ENCODE measurements around the gene PYDC1. TPM values are rescaled to one million over a fixed set of nuclear protein-coding genes. Genes with fewer than 3 reads are reported as not detected.

PYDC1 gene
- total RNA-seq, 3 donors from 2014 or later = not detected

DNA sequence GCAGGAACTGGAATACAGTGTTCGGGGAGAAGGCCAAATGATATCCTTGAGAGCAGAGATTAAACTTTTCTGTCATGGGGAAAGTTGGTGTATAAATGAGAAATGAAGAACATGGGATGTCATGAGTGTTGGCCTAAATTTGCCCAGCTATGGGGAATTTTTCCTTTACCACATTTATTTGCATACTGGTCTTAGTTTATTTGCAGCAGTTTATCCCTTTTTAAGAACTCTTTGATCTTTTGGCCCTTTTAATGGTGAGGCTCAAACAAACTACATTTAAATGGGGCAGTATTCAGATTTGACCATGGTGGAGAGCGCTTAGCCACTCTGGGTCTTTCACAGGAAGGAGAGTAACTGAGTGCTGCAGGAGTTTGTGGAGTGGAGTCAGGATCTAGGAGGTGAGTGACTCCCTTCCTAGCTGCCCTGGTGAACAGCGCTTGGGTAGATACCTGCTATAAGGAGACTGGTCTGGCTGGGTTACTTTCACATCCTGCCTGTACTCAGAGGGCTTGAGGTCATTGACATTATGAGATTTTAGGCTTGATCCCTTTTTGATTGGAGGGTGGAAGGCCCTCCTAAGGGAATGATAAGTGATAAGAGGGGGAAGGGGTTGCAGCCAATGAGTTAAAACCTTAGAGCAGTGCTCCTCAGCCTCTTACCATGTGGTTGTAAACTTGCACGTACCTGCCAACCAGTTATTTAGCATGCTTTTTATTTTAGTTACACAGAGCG, 25.1 kb downstream of the PYDC1 start:
- intact Hi-C loops (cut with DNase I; ENCODE audit: low total_unique reads) = no loop called here
- Histone ChIP-seq H3K27ac (no peak overlapping the region), H3K27me3 (no peaks in the 10 kb centered on the region), H3K9me3 (no peaks in the 10 kb centered on the region), H3K4me1 (no peaks in the 10 kb centered on the region), H3K4me3 (no peak overlapping the region), H3K36me3 (peaks cover 18% of the 10 kb centered on the region)
- TF ChIP-seq POLR2A (IDR thresholded peaks at IDR 0.05) (no peak), POLR2AphosphoS5 (IDR thresholded peaks at IDR 0.05) (no peak)
- TF ChIP-seq, protein P1, sequence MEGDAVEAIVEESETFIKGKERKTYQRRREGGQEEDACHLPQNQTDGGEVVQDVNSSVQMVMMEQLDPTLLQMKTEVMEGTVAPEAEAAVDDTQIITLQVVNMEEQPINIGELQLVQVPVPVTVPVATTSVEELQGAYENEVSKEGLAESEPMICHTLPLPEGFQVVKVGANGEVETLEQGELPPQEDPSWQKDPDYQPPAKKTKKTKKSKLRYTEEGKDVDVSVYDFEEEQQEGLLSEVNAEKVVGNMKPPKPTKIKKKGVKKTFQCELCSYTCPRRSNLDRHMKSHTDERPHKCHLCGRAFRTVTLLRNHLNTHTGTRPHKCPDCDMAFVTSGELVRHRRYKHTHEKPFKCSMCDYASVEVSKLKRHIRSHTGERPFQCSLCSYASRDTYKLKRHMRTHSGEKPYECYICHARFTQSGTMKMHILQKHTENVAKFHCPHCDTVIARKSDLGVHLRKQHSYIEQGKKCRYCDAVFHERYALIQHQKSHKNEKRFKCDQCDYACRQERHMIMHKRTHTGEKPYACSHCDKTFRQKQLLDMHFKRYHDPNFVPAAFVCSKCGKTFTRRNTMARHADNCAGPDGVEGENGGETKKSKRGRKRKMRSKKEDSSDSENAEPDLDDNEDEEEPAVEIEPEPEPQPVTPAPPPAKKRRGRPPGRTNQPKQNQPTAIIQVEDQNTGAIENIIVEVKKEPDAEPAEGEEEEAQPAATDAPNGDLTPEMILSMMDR (IDR thresholded peaks at IDR 0.05) = no peak
- DNase-seq (ENCODE audit: low spot score in 2 of 2) = no peak

DNA sequence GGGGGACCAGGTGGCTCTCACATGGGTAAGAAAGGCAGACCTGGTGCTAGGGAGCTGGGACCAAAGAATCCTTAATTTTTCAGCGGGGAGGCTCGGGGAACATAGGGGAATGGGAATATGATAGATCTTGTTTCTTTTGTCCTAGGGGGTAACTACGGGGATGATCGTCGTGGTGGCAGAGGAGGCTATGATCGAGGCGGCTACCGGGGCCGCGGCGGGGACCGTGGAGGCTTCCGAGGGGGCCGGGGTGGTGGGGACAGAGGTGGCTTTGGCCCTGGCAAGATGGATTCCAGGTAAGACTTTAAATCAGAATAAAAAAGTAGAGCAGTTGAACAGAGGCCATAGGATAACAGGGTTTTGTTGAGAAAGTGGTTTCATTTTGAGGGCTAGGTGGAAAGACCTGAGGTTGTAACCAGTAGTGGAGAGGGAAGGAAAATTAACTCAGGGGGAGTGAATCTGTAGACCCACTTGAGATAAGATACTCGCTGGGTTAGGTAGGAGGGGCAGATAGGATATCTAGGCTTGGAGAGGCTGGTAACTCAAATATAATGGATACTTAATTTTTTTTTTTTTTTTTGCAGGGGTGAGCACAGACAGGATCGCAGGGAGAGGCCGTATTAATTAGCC, 26.0 kb downstream of the PYDC1 start:
- H3K27me3 ChIP-seq = no peaks in the 10 kb centered on the region
- no peak for DNase-seq (ENCODE audit: low spot score in 2 of 2)
- TF ChIP-seq, protein P1 (IDR thresholded peaks at IDR 0.05) = no peak
- TF ChIP-seq POLR2AphosphoS5 (IDR thresholded peaks at IDR 0.05) (no peak), POLR2A (IDR thresholded peaks at IDR 0.05) (no peak)
- intact Hi-C loops (cut with DNase I; ENCODE audit: low total_unique reads) = no loop called here
- no peaks in the 10 kb centered on the region for H3K4me1 ChIP-seq
- no peaks in the 10 kb centered on the region for H3K9me3 ChIP-seq
- H3K36me3 ChIP-seq = peaks cover 22% of the 10 kb centered on the region
- no peak overlapping the region for H3K4me3 ChIP-seq
- H3K27ac ChIP-seq = no peak overlapping the region

- H3K27me3 ChIP-seq = no peaks in the 10 kb centered on the region
- H3K4me3 ChIP-seq = no peak overlapping the region
- peaks cover 27% of the 10 kb centered on the region for H3K36me3 ChIP-seq
- no peaks in the 10 kb centered on the region for H3K4me1 ChIP-seq
- no peak for DNase-seq (ENCODE audit: low spot score in 2 of 2)
- intact Hi-C loops (cut with DNase I; ENCODE audit: low total_unique reads) = no loop called here
- TF ChIP-seq POLR2AphosphoS5 (IDR thresholded peaks at IDR 0.05) = no peak
- no peak for TF ChIP-seq POLR2A (IDR thresholded peaks at IDR 0.05)
- TF ChIP-seq, protein P1 (IDR thresholded peaks at IDR 0.05) = no peak
- H3K27ac ChIP-seq = no peak overlapping the region
- H3K9me3 ChIP-seq = no peaks in the 10 kb centered on the region
Observed at GRCh38 chr16:31190061-31190460, 26.9 kb downstream of the PYDC1 start.

DNA sequence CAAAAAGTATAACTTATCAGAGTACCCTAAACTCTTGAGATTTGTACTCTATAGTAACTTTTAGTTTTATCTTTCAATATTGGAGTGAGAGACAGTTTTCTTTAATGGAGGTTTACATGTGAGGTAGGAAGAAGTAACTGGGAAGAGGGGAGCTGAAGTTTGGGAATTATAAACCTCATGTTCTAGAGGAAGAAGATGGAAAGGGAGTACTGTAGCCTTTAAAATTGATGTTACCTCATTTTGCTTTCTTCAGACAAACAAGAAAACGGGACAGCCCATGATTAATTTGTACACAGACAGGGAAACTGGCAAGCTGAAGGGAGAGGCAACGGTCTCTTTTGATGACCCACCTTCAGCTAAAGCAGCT, 27.5 kb downstream of the PYDC1 start:
- Histone ChIP-seq H3K9me3 (no peaks in the 10 kb centered on the region), H3K4me3 (no peak overlapping the region), H3K27ac (no peak overlapping the region), H3K4me1 (no peaks in the 10 kb centered on the region), H3K36me3 (peaks cover 28% of the 10 kb centered on the region), H3K27me3 (no peaks in the 10 kb centered on the region)
- intact Hi-C loops (cut with DNase I; ENCODE audit: low total_unique reads) = no loop called here
- TF ChIP-seq POLR2A (IDR thresholded peaks at IDR 0.05) (no peak), POLR2AphosphoS5 (IDR thresholded peaks at IDR 0.05) (no peak)
- TF ChIP-seq, protein P1 (IDR thresholded peaks at IDR 0.05) = no peak
- no peak for DNase-seq (ENCODE audit: low spot score in 2 of 2)

Measured in breast epithelium (tissue), 4 donors.